Stimulated activated CD8-positive, alpha-beta memory T cell treated with anti-CD3 and anti-CD28 coated beads, Interleukin-4, amount 100 ng/mL, for 24 hours (primary cell): ENCODE results near the gene TMEM252.

Experiments
- DNase-seq: peaks from one replicate; pipeline ENCODE4 v3.0.0-alpha.2; 2020; ENCODE audit warnings: low read depth

The TMEM252 gene

GRCh38 chr9:68540712-68541535 is at the start of gene TMEM252:
TMEM252 (minus strand) TSS chr9:68540883; CDS start chr9:68540814, 69 bp downstream.
- DNase-seq, result no peak

- DNase-seq, result no peak
Measured at GRCh38 chr9:68585034-68585761, 44.5 kb upstream of the TMEM252 start.

- DNase-seq, result peak; percentile 60
Measured at GRCh38 chr9:68584189-68585033, 43.7 kb upstream of the TMEM252 start.

GRCh38 chr9:68581696-68582095 is 41.0 kb upstream of the TMEM252 start:
- DNase-seq, result no peak

- no peak for DNase-seq
Measured at GRCh38 chr9:68577774-68578591, 37.3 kb upstream of the TMEM252 start.

- DNase-seq, result no peak
Measured at GRCh38 chr9:68575817-68576216, 35.1 kb upstream of the TMEM252 start.

- DNase-seq, result no peak
Measured at GRCh38 chr9:68574150-68574549, 33.5 kb upstream of the TMEM252 start.

GRCh38 chr9:68567565-68567964 is 26.9 kb upstream of the TMEM252 start:
- DNase-seq, result no peak

- DNase-seq, result no peak
Measured at GRCh38 chr9:68562461-68562860, 21.8 kb upstream of the TMEM252 start.

- peak; percentile 24 for DNase-seq
Measured at GRCh38 chr9:68560071-68560844, 19.6 kb upstream of the TMEM252 start.

GRCh38 chr9:68558545-68558944 is 17.9 kb upstream of the TMEM252 start:
- no peak for DNase-seq

GRCh38 chr9:68555437-68556150 is 14.9 kb upstream of the TMEM252 start:
- DNase-seq, result no peak

GRCh38 chr9:68552700-68553476 is 12.2 kb upstream of the TMEM252 start:
- no peak for DNase-seq

- DNase-seq, result no peak
Measured at GRCh38 chr9:68551191-68551590, 10.5 kb upstream of the TMEM252 start.

GRCh38 chr9:68548241-68548640 is 7.6 kb upstream of the TMEM252 start:
- no peak for DNase-seq

GRCh38 chr9:68547417-68547816 is 6.7 kb upstream of the TMEM252 start:
- DNase-seq, result no peak

- no peak for DNase-seq
Measured at GRCh38 chr9:68546596-68547390, 6.1 kb upstream of the TMEM252 start.

GRCh38 chr9:68545033-68545705 is 4.5 kb upstream of the TMEM252 start:
- DNase-seq, result no peak
